Prostate gland (tissue), 2 donors: ENCODE measurements around the gene TNFSF4.

Experiments used
- POLR2A ChIP-seq: fragments of 450-650 bp; IDR thresholded peaks from one replicate; pipeline ENCODE4 v1.6.1; 2016; ENCODE audit warnings: antibody characterized with exemption, mild to moderate bottlenecking
- POLR2AphosphoS5 ChIP-seq: sonication (generic); formaldehyde crosslinking; IDR thresholded peaks from one replicate; pipeline ENCODE4 v1.6.1; 2017; ENCODE audit warnings: antibody characterized with exemption
- TF ChIP-seq, protein P1 (sequence below), 4 experiments: fragments of 200-600 bp in 2 of 4; fragments of 450-650 bp in 2 of 4; sonication (generic) in 2 of 4; IDR thresholded peaks; 1 replicate in 3 of 4; 2 replicates in 1 of 4; pipeline ENCODE4 v1.5.1; 2016 to 2019; ENCODE audit warnings: antibody characterized with exemption in 4 of 4, mild to moderate bottlenecking in 2 of 4, moderate library complexity in 2 of 4

GRCh38 chr1:173162601-173163000, 44.5 kb downstream of the TNFSF4 start:
- TF ChIP-seq, protein P1, sequence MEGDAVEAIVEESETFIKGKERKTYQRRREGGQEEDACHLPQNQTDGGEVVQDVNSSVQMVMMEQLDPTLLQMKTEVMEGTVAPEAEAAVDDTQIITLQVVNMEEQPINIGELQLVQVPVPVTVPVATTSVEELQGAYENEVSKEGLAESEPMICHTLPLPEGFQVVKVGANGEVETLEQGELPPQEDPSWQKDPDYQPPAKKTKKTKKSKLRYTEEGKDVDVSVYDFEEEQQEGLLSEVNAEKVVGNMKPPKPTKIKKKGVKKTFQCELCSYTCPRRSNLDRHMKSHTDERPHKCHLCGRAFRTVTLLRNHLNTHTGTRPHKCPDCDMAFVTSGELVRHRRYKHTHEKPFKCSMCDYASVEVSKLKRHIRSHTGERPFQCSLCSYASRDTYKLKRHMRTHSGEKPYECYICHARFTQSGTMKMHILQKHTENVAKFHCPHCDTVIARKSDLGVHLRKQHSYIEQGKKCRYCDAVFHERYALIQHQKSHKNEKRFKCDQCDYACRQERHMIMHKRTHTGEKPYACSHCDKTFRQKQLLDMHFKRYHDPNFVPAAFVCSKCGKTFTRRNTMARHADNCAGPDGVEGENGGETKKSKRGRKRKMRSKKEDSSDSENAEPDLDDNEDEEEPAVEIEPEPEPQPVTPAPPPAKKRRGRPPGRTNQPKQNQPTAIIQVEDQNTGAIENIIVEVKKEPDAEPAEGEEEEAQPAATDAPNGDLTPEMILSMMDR (IDR thresholded peaks at IDR 0.05) = no peak
- TF ChIP-seq POLR2A = no peak
- no peak for TF ChIP-seq POLR2AphosphoS5
